ENCODE measurements around the gene SDS. TPM values are rescaled to one million over a fixed set of nuclear protein-coding genes. Genes with fewer than 3 reads are reported as not detected.

Gene SDS
- total RNA-seq, 2 donors from 2014 or later: not detected

GRCh38 chr12:113422030-113422885 lies 18.6 kb upstream of the SDS start, which contains the start of gene SDSL:
TSS of gene SDSL (plus strand) at chr12:113422380. CDS start at chr12:113427983, 5,603 bp downstream.
- no peak within 1 kb of the TSS for H3K4me3 Mint-ChIP-seq
- no peak within 1 kb of the TSS for H3K27ac Mint-ChIP-seq
- ATAC-seq (peak; percentile 72), DNase-seq (no peak)
- peaks cover 8% of the 10 kb centered on the region for H3K4me1 Mint-ChIP-seq
- peaks cover 23% of the 10 kb centered on the region for H3K27me3 Mint-ChIP-seq
- H3K9me3 ChIP-seq (ENCODE audit: control insufficient read depth, low read length, poor library complexity, severe bottlenecking): no peaks in the 10 kb centered on the region
- H3K36me3 Mint-ChIP-seq (ENCODE audit: low read depth): no peaks in the 10 kb centered on the region

GRCh38 chr12:113420996-113421595 lies 17.4 kb upstream of the SDS start:
- Mint-ChIP-seq H3K4me3 (no peak overlapping the region), H3K27ac (no peak overlapping the region), H3K4me1 (peaks cover 8% of the 10 kb centered on the region), H3K27me3 (peaks cover 25% of the 10 kb centered on the region), H3K36me3 (ENCODE audit: low read depth) (no peaks in the 10 kb centered on the region)
- no peaks in the 10 kb centered on the region for H3K9me3 ChIP-seq (ENCODE audit: control insufficient read depth, low read length, poor library complexity, severe bottlenecking)
- DNase-seq: no peak
- ATAC-seq: no peak

GRCh38 chr12:113418213-113418879 lies 14.7 kb upstream of the SDS start:
- no peak overlapping the region for H3K27ac Mint-ChIP-seq
- peaks cover 2% of the 10 kb centered on the region for H3K36me3 Mint-ChIP-seq (ENCODE audit: low read depth)
- no peak for ATAC-seq
- no peak overlapping the region for H3K4me3 Mint-ChIP-seq
- peaks cover 39% of the 10 kb centered on the region for H3K27me3 Mint-ChIP-seq
- peaks cover 5% of the 10 kb centered on the region for H3K4me1 Mint-ChIP-seq
- DNase-seq: no peak
- H3K9me3 ChIP-seq (ENCODE audit: control insufficient read depth, low read length, poor library complexity, severe bottlenecking): no peaks in the 10 kb centered on the region

- Mint-ChIP-seq H3K36me3 (ENCODE audit: low read depth) (peaks cover 2% of the 10 kb centered on the region), H3K4me1 (no peaks in the 10 kb centered on the region), H3K27me3 (peaks cover 39% of the 10 kb centered on the region), H3K27ac (no peak overlapping the region), H3K4me3 (no peak overlapping the region)
- no peaks in the 10 kb centered on the region for H3K9me3 ChIP-seq (ENCODE audit: control insufficient read depth, low read length, poor library complexity, severe bottlenecking)
- ATAC-seq: peak; percentile 36
- DNase-seq: no peak
These were observed 12.5 kb upstream of the SDS start for GRCh38 chr12:113416091-113416754.

- H3K9me3 ChIP-seq (ENCODE audit: control insufficient read depth, low read length, poor library complexity, severe bottlenecking): no peaks in the 10 kb centered on the region
- no peak overlapping the region for H3K27ac Mint-ChIP-seq
- peaks cover 2% of the 10 kb centered on the region for H3K36me3 Mint-ChIP-seq (ENCODE audit: low read depth)
- no peak overlapping the region for H3K4me3 Mint-ChIP-seq
- peaks cover 51% of the 10 kb centered on the region for H3K27me3 Mint-ChIP-seq
- H3K4me1 Mint-ChIP-seq: no peaks in the 10 kb centered on the region
- ATAC-seq (no peak), DNase-seq (no peak)
These were observed 10.9 kb upstream of the SDS start for GRCh38 chr12:113414519-113415038.

- ATAC-seq (no peak), DNase-seq (no peak)
- H3K4me1 Mint-ChIP-seq: no peaks in the 10 kb centered on the region
- H3K27me3 Mint-ChIP-seq: peaks cover 45% of the 10 kb centered on the region
- H3K9me3 ChIP-seq (ENCODE audit: control insufficient read depth, low read length, poor library complexity, severe bottlenecking): no peaks in the 10 kb centered on the region
- no peak overlapping the region for H3K4me3 Mint-ChIP-seq
- H3K27ac Mint-ChIP-seq: no peak overlapping the region
- peaks cover 2% of the 10 kb centered on the region for H3K36me3 Mint-ChIP-seq (ENCODE audit: low read depth)
These were observed 9.8 kb upstream of the SDS start for GRCh38 chr12:113413488-113413939.

- Mint-ChIP-seq H3K27ac (no peak overlapping the region), H3K4me1 (no peaks in the 10 kb centered on the region), H3K4me3 (no peak overlapping the region), H3K36me3 (ENCODE audit: low read depth) (no peaks in the 10 kb centered on the region), H3K27me3 (peaks cover 25% of the 10 kb centered on the region)
- ATAC-seq (no peak), DNase-seq (no peak)
- no peaks in the 10 kb centered on the region for H3K9me3 ChIP-seq (ENCODE audit: control insufficient read depth, low read length, poor library complexity, severe bottlenecking)
These were observed 5.9 kb upstream of the SDS start for GRCh38 chr12:113409462-113410124.

GRCh38 chr12:113408756-113409298 lies 5.1 kb upstream of the SDS start:
- ATAC-seq: no peak
- no peak overlapping the region for H3K4me3 Mint-ChIP-seq
- no peaks in the 10 kb centered on the region for H3K36me3 Mint-ChIP-seq (ENCODE audit: low read depth)
- H3K27me3 Mint-ChIP-seq: peaks cover 22% of the 10 kb centered on the region
- no peaks in the 10 kb centered on the region for H3K4me1 Mint-ChIP-seq
- no peak for DNase-seq
- H3K9me3 ChIP-seq (ENCODE audit: control insufficient read depth, low read length, poor library complexity, severe bottlenecking): no peaks in the 10 kb centered on the region
- H3K27ac Mint-ChIP-seq: no peak overlapping the region

- H3K4me1 Mint-ChIP-seq: no peaks in the 10 kb centered on the region
- no peak overlapping the region for H3K27ac Mint-ChIP-seq
- H3K9me3 ChIP-seq (ENCODE audit: control insufficient read depth, low read length, poor library complexity, severe bottlenecking): no peaks in the 10 kb centered on the region
- peaks cover 22% of the 10 kb centered on the region for H3K27me3 Mint-ChIP-seq
- no peaks in the 10 kb centered on the region for H3K36me3 Mint-ChIP-seq (ENCODE audit: low read depth)
- ATAC-seq (no peak), DNase-seq (no peak)
- no peak overlapping the region for H3K4me3 Mint-ChIP-seq
These were observed 4.4 kb upstream of the SDS start for GRCh38 chr12:113407931-113408600.

- H3K9me3 ChIP-seq (ENCODE audit: control insufficient read depth, low read length, poor library complexity, severe bottlenecking): no peaks in the 10 kb centered on the region
- H3K27ac Mint-ChIP-seq: no peak overlapping the region
- DNase-seq: no peak
- H3K4me3 Mint-ChIP-seq: no peak overlapping the region
- peaks cover 22% of the 10 kb centered on the region for H3K27me3 Mint-ChIP-seq
- ATAC-seq: no peak
- no peaks in the 10 kb centered on the region for H3K36me3 Mint-ChIP-seq (ENCODE audit: low read depth)
- H3K4me1 Mint-ChIP-seq: no peaks in the 10 kb centered on the region
These were observed 2.0 kb upstream of the SDS start for GRCh38 chr12:113405694-113406093.

- peaks cover 2% of the 10 kb centered on the region for H3K36me3 Mint-ChIP-seq (ENCODE audit: low read depth)
- no peak for DNase-seq
- no peak for ATAC-seq
- no peak overlapping the region for H3K27ac Mint-ChIP-seq
- no peaks in the 10 kb centered on the region for H3K9me3 ChIP-seq (ENCODE audit: control insufficient read depth, low read length, poor library complexity, severe bottlenecking)
- H3K27me3 Mint-ChIP-seq: peaks cover 23% of the 10 kb centered on the region
- H3K4me3 Mint-ChIP-seq: no peak overlapping the region
- H3K4me1 Mint-ChIP-seq: peaks cover 1% of the 10 kb centered on the region
These were observed 964 bp downstream of the SDS start for GRCh38 chr12:113402586-113403260.
